Right lobe of liver (tissue), 4 donors: ENCODE measurements around the gene GIPC2.

Experiments
- POLR2A ChIP-seq: fragments of 450-650 bp; IDR thresholded peaks from one replicate; pipeline ENCODE4 v1.6.1; 2017; ENCODE audit warnings: antibody characterized with exemption, mild to moderate bottlenecking
- TF ChIP-seq, protein P1 (sequence below), 4 donors: fragments of 200-600 bp in 3 of 4; fragments of 450-650 bp in 1 of 4; IDR thresholded peaks; one replicate each; pipeline versions ENCODE4 v1.5.1 to v1.8.0; 2016 to 2022; ENCODE audit warnings: antibody characterized with exemption in 4 of 4, mild to moderate bottlenecking in 2 of 4
- donor health status: DM: no; HTN: no; CAD: no.
- donor health status: DM: no; HTN: no; CAD: no.
- donor health status: DM: no; HTN: yes; CAD: no.

DNA sequence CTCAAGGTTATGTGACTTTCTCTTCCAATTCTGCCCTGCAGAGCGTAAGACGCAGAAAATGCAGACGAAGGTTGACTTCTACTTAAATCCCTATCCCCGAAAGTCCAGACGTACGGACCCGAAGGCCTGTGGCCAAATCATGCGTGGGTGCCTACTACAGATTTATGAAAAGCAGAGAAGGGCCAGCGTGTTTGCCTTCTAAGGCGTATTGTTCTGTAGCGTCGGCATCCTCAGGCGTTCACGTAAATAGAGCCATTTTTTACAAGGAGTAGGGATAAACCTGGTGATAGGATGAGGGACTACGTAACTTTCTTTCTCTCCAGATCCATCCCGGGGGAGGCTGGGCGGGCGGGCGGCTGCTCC, 222 bp upstream of the GIPC2 start:
- TF ChIP-seq, protein P1, sequence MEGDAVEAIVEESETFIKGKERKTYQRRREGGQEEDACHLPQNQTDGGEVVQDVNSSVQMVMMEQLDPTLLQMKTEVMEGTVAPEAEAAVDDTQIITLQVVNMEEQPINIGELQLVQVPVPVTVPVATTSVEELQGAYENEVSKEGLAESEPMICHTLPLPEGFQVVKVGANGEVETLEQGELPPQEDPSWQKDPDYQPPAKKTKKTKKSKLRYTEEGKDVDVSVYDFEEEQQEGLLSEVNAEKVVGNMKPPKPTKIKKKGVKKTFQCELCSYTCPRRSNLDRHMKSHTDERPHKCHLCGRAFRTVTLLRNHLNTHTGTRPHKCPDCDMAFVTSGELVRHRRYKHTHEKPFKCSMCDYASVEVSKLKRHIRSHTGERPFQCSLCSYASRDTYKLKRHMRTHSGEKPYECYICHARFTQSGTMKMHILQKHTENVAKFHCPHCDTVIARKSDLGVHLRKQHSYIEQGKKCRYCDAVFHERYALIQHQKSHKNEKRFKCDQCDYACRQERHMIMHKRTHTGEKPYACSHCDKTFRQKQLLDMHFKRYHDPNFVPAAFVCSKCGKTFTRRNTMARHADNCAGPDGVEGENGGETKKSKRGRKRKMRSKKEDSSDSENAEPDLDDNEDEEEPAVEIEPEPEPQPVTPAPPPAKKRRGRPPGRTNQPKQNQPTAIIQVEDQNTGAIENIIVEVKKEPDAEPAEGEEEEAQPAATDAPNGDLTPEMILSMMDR (IDR thresholded peaks at IDR 0.05), result no peak
- no peak for TF ChIP-seq POLR2A
